Liver (tissue), 9 donors: ENCODE results near the gene HSPA1B. TPM values are rescaled to one million over a fixed set of nuclear protein-coding genes. Genes with fewer than 3 reads are reported as not detected.
"Not testable (repeated sequence)": the region's sequence is repeated elsewhere in the genome, so short reads cannot be mapped to it uniquely, and the experiment has no call there.

Experiments
- DNase-seq: peaks from one replicate; pipeline ENCODE4 v3.0.0-alpha.2; 2017; ENCODE audit warnings: low spot score
- H3K27ac ChIP-seq, 2 donors: one replicate each; pipeline ENCODE4 v1.7.0; 2013; ENCODE audit warnings: inconsistent platforms in 2 of 2, low read length in 2 of 2, control low read depth in 1 of 2, low read depth in 1 of 2, mild to moderate bottlenecking in 1 of 2
- H3K27me3 ChIP-seq, 4 donors: one replicate each; pipeline versions ENCODE4 v1.6.1 to v1.7.0; 2013; ENCODE audit warnings: low read length in 3 of 4, inconsistent platforms in 1 of 4, mild to moderate bottlenecking in 1 of 4, moderate library complexity in 1 of 4; ENCODE audit not compliant: control insufficient read depth in 4 of 4, insufficient read depth in 4 of 4
- H3K36me3 ChIP-seq, 4 donors: one replicate each; pipeline versions ENCODE4 v1.6.1 to v1.7.0; 2013; ENCODE audit warnings: low read length in 3 of 4, mild to moderate bottlenecking in 3 of 4, low read depth in 1 of 4, moderate library complexity in 1 of 4; ENCODE audit not compliant: control insufficient read depth in 4 of 4, insufficient read depth in 3 of 4
- H3K4me1 ChIP-seq, 4 donors: one replicate each; pipeline versions ENCODE4 v1.6.1 to v1.7.0; 2013; ENCODE audit warnings: low read length in 3 of 4, mild to moderate bottlenecking in 3 of 4, moderate library complexity in 1 of 4; ENCODE audit not compliant: control insufficient read depth in 4 of 4, insufficient read depth in 4 of 4
- H3K4me3 ChIP-seq, 3 donors: one replicate each; pipeline versions ENCODE4 v1.6.1 to v1.7.0; 2013; ENCODE audit warnings: low read length in 3 of 3, control low read depth in 1 of 3, low read depth in 1 of 3, mild to moderate bottlenecking in 1 of 3
- H3K9ac ChIP-seq, 2 donors: one replicate each; pipeline ENCODE4 v1.7.0; 2013; ENCODE audit warnings: low read length in 2 of 2, mild to moderate bottlenecking in 2 of 2, moderate library complexity in 2 of 2, control low read depth in 1 of 2, low read depth in 1 of 2
- H3K9me3 ChIP-seq, 4 donors: one replicate each; pipeline versions ENCODE4 v1.6.1 to v1.7.0; 2013; ENCODE audit warnings: low read length in 3 of 4; ENCODE audit not compliant: control insufficient read depth in 4 of 4
- ATF3 ChIP-seq: IDR thresholded peaks from 2 replicates; pipeline ENCODE4 v1.6.1; 2016; ENCODE audit warnings: antibody characterized with exemption
- CTCF ChIP-seq: fragments of 150-350 bp; IDR thresholded peaks from 2 replicates; pipeline ENCODE4 v1.5.1; 2017; ENCODE audit warnings: improper control_type of control experiment, low read depth, low read length; ENCODE audit not compliant: missing input control
- EGR1 ChIP-seq, 2 donors: IDR thresholded peaks; 2 replicates each; pipeline ENCODE4 v1.6.1; 2016 to 2018; ENCODE audit warnings: antibody characterized with exemption in 2 of 2, low read depth in 2 of 2
- FOXA2 ChIP-seq: IDR thresholded peaks from 2 replicates; pipeline ENCODE4 v1.6.1; 2016; ENCODE audit warnings: antibody characterized with exemption
- GABPA ChIP-seq, 2 donors: IDR thresholded peaks in 1 of 2; conservative IDR thresholded peaks in 1 of 2; 2 replicates each; pipeline ENCODE4 v1.6.1; 2016; ENCODE audit warnings: antibody characterized with exemption in 2 of 2, mild to moderate bottlenecking in 1 of 2, moderate library complexity in 1 of 2
- HNF4A ChIP-seq, 2 donors: conservative IDR thresholded peaks; 2 replicates each; pipeline ENCODE4 v1.6.1; 2016; ENCODE audit warnings: antibody characterized with exemption in 2 of 2, mild to moderate bottlenecking in 2 of 2
- HNF4G ChIP-seq: IDR thresholded peaks from 2 replicates; pipeline ENCODE4 v1.6.1; 2016; ENCODE audit warnings: antibody characterized with exemption
- JUND ChIP-seq, 2 donors: IDR thresholded peaks; 2 replicates each; pipeline ENCODE4 v1.6.1; 2016; ENCODE audit warnings: antibody characterized with exemption in 2 of 2
- MAX ChIP-seq: IDR thresholded peaks from 2 replicates; pipeline ENCODE4 v1.6.1; 2016; ENCODE audit warnings: antibody characterized with exemption
- NR2F2 ChIP-seq: IDR thresholded peaks from 2 replicates; pipeline ENCODE4 v1.6.1; 2016; ENCODE audit warnings: antibody characterized with exemption
- RXRA ChIP-seq, 2 donors: IDR thresholded peaks; 2 replicates each; pipeline ENCODE4 v1.6.1; 2017 to 2018; ENCODE audit warnings: antibody characterized with exemption in 2 of 2, mild to moderate bottlenecking in 1 of 2
- SP1 ChIP-seq: IDR thresholded peaks from 2 replicates; pipeline ENCODE4 v1.6.1; 2018; ENCODE audit warnings: antibody characterized with exemption, mild to moderate bottlenecking
- TAF1 ChIP-seq: conservative IDR thresholded peaks from 2 replicates; pipeline ENCODE4 v1.6.1; 2016; ENCODE audit warnings: antibody characterized with exemption, mild to moderate bottlenecking
- WGBS: extraction: QIAGEN DNeasy Blood & Tissue Kit; methylation state at CpG from one replicate; pipeline ENCODE4 v1.1.7; 2013; 5-methylcytosine and 5-hydroxymethylcytosine counted together
- polyA plus RNA-seq, 2 donors: library from polyadenylated mRNA; stranded (reverse) in 1 of 2; unstranded in 1 of 2; fragments of 200-250 nt in 1 of 2; fragments of >200 nt in 1 of 2; fragmentation: Nextera tagmentation in 1 of 2; extraction: Ambion mirVana in 1 of 2; gene quantifications; one replicate each; pipeline versions ENCODE4 v1.2.1 to v1.2.3, GENCODE V29; 2013 to 2015
- total RNA-seq, 2 donors: library from RNA; depleted of rRNA; stranded (reverse); fragments of >200 nt; gene quantifications; one replicate each; pipeline ENCODE4 v1.2.3, GENCODE V29; 2014
- donor health status: healthy.
- donor health status: healthy.
- donor health status: healthy.
- donor health status: healthy.
- donor health status: healthy.

Gene HSPA1B
- total and polyA plus RNA-seq, 4 donors, result 9.5 to 165 (median 43.9) TPM

- WGBS, result 96% methylated on average over 2 of the region's 2 CpGs
- no peak overlapping the region for H3K27ac ChIP-seq
- no peak for DNase-seq
- H3K36me3 ChIP-seq, result no peaks in the 10 kb centered on the region
- no peaks in the 10 kb centered on the region for H3K9me3 ChIP-seq
- TF ChIP-seq MAX (no peak), RXRA (IDR thresholded peaks at IDR 0.05) (no peak), SP1 (no peak), CTCF (no peak), ATF3 (no peak)
- H3K9ac ChIP-seq, result no peak overlapping the region
- no peak overlapping the region for H3K4me3 ChIP-seq
- peaks cover 3 to 10% (median 7%) of the 10 kb centered on the region in 4 donors for H3K4me1 ChIP-seq
- H3K27me3 ChIP-seq, result no peaks in the 10 kb centered on the region
Observed at GRCh38 chr6:31850765-31851484, 23.4 kb downstream of the HSPA1B start.

DNA sequence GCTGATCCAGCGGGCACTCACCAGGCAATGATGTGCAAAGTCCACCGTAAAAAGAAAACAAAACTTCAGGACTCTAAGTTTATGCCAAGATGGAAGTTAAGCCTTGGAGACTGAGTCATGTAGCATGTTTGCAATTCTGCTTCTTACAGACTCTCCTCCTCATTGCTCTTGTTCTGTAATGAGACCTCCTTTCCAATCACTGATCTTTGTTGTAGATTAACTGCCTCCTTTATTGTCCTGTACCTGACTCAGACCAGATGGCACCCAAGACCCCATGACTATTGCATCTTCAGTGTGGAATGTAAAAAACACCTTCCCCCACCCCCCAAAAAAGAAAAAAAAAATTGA lies 23.9 kb downstream of the HSPA1B start:
- Histone ChIP-seq H3K27ac (no peak overlapping the region), H3K36me3 (no peaks in the 10 kb centered on the region), H3K27me3 (no peaks in the 10 kb centered on the region), H3K9me3 (no peaks in the 10 kb centered on the region), H3K9ac (no peak overlapping the region), H3K4me3 (no peak overlapping the region), H3K4me1 (peaks cover 3 to 10% (median 7%) of the 10 kb centered on the region in 4 donors)
- DNase-seq, result no peak
- TF ChIP-seq NR2F2, result no peak
- TF ChIP-seq HNF4G, result no peak
- TF ChIP-seq GABPA (IDR thresholded peaks at IDR 0.05 in 1 of 2, conservative IDR thresholded peaks at IDR 0.05 in 1 of 2), result no peak
- no peak for TF ChIP-seq FOXA2
- peak; percentile 39 to 63 for TF ChIP-seq HNF4A (conservative IDR thresholded peaks at IDR 0.05)
- peak; percentile 9 for TF ChIP-seq SP1
- no peak for TF ChIP-seq EGR1 (IDR thresholded peaks at IDR 0.05; ENCODE audit: low read depth in 2 of 2)
- no peak for TF ChIP-seq TAF1
- peak; percentile 4 to 12 for TF ChIP-seq RXRA (IDR thresholded peaks at IDR 0.05)
- no peak for TF ChIP-seq JUND (IDR thresholded peaks at IDR 0.05)
- 28% methylated on average over 2 of the region's 2 CpGs for WGBS

GRCh38 chr6:31851980-31852718 lies 24.6 kb downstream of the HSPA1B start:
- WGBS, result 94% methylated on average over 35 of the region's 35 CpGs
- peaks cover 3 to 10% (median 7%) of the 10 kb centered on the region in 4 donors for H3K4me1 ChIP-seq
- not testable (repeated sequence) for H3K9me3 ChIP-seq, DNase-seq, H3K9ac ChIP-seq, H3K27ac ChIP-seq, H3K27me3 ChIP-seq, H3K4me3 ChIP-seq, H3K36me3 ChIP-seq

DNA sequence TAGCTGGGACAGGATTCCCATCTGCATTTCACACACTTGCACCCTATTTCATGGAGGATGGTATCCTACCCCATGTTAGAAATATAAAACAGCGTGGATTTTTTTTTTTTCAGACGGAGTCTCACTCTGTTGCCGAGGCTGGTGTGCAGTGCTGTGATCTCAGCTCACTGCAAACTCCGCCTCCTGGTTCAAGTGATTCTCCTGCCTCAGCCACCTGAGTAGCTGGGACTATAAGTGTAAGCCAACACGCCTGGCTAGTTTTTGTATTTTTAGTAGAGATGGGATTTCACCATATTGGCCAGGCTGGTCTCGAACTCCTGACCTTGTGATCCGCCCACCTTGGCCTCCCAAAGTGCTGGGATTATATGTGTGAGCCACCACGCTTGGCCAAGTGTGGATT lies 30.2 kb downstream of the HSPA1B start:
- H3K9me3 ChIP-seq, H3K4me1 ChIP-seq, H3K9ac ChIP-seq, DNase-seq, H3K4me3 ChIP-seq, H3K27me3 ChIP-seq, H3K27ac ChIP-seq: not testable (repeated sequence)
- 95% methylated on average over 8 of the region's 8 CpGs for WGBS
- H3K36me3 ChIP-seq, result peaks cover 9 to 28% (median 12%) of the 10 kb centered on the region in 4 donors
